ENCODE data around the gene RPH3AL. TPM values are rescaled to one million over a fixed set of nuclear protein-coding genes. Genes with fewer than 3 reads are reported as not detected.

Gene RPH3AL
- total RNA-seq, 1 donor, result 2.9 TPM

- H3K4me2 ChIP-seq (ENCODE audit: insufficient read depth, low read length), result no peak overlapping the region
- DNase-seq (ENCODE audit: insufficient read length, low spot score, missing footprints), result peak; percentile 58
- TF ChIP-seq, protein P1, sequence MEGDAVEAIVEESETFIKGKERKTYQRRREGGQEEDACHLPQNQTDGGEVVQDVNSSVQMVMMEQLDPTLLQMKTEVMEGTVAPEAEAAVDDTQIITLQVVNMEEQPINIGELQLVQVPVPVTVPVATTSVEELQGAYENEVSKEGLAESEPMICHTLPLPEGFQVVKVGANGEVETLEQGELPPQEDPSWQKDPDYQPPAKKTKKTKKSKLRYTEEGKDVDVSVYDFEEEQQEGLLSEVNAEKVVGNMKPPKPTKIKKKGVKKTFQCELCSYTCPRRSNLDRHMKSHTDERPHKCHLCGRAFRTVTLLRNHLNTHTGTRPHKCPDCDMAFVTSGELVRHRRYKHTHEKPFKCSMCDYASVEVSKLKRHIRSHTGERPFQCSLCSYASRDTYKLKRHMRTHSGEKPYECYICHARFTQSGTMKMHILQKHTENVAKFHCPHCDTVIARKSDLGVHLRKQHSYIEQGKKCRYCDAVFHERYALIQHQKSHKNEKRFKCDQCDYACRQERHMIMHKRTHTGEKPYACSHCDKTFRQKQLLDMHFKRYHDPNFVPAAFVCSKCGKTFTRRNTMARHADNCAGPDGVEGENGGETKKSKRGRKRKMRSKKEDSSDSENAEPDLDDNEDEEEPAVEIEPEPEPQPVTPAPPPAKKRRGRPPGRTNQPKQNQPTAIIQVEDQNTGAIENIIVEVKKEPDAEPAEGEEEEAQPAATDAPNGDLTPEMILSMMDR (IDR thresholded peaks at IDR 0.05; ENCODE audit: extremely low read depth, low read depth, low read length), result no peak
Observed at GRCh38 chr17:192666-193425, 159.8 kb downstream of the RPH3AL start.

DNA sequence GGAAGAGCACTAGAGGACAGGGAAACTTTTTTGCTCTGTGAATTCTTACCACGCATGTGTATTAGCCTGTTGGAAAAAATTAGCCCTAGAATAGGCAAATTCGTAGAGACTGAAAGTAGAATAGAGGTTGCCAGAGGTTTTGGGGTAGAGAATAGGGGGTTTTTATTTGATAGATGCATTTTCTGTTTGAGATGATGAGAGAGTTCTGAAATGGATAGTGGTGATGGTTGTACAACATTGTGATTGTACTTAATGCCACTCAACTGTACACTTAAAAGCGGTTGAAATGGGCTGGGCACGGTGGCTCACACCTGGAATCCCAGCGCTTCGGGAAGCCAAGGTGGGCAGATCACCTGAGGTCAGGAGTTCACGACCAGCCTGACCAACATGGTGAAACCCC lies 163.2 kb downstream of the RPH3AL start:
- Histone ChIP-seq H3K79me2 (ENCODE audit: insufficient read depth, low read length) (no peaks in the 10 kb centered on the region), H3K27ac (ENCODE audit: low read depth, low read length) (no peak overlapping the region), H3K36me3 (ENCODE audit: insufficient read depth, low read length) (no peaks in the 10 kb centered on the region), H2AFZ (ENCODE audit: low read length) (no peak overlapping the region), H3K4me3 (ENCODE audit: insufficient read depth, low read length) (no peak overlapping the region), H3K27me3 (ENCODE audit: insufficient read depth, low read length) (peaks cover 7% of the 10 kb centered on the region), H3K9me3 (ENCODE audit: low read depth, low read length) (no peaks in the 10 kb centered on the region), H3K4me1 (ENCODE audit: insufficient read depth, low read length) (no peaks in the 10 kb centered on the region), H3K4me2 (ENCODE audit: insufficient read depth, low read length) (no peak overlapping the region), H4K20me1 (ENCODE audit: insufficient read depth, low read length) (no peaks in the 10 kb centered on the region)
- TF ChIP-seq, protein P1 (IDR thresholded peaks at IDR 0.05; ENCODE audit: extremely low read depth, low read depth, low read length), result no peak
- peak; percentile 45 for DNase-seq (ENCODE audit: insufficient read length, low spot score, missing footprints)

More at GRCh38 chr17:192666-193425, 159.8 kb downstream of the RPH3AL start:
- Histone ChIP-seq H3K79me2 (ENCODE audit: insufficient read depth, low read length) (no peaks in the 10 kb centered on the region), H2AFZ (ENCODE audit: low read length) (no peak overlapping the region), H3K36me3 (ENCODE audit: insufficient read depth, low read length) (no peaks in the 10 kb centered on the region), H3K4me3 (ENCODE audit: insufficient read depth, low read length) (no peak overlapping the region), H3K27me3 (ENCODE audit: insufficient read depth, low read length) (peaks cover 8% of the 10 kb centered on the region), H4K20me1 (ENCODE audit: insufficient read depth, low read length) (no peaks in the 10 kb centered on the region), H3K9me3 (ENCODE audit: low read depth, low read length) (no peaks in the 10 kb centered on the region), H3K27ac (ENCODE audit: low read depth, low read length) (no peak overlapping the region), H3K4me1 (ENCODE audit: insufficient read depth, low read length) (no peaks in the 10 kb centered on the region)

DNA sequence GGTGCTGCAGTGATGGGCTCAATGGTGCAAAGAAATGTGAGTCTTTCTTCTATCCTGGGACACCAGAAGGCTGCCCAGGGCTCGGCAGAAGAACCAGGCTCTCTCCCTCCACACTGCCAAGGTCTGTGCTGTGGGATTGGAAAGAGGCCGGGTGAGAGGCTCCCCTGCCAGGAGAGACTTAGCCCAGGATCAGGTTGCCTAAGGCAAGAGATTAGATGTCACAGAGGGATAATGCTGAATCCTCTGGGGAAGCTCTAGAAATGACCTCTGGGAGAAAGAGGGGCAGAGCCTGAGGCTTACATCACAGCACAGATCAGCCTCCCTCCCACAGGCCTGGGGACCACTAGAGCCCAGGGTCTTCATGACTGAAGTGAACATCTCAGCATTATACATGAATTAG lies 165.5 kb downstream of the RPH3AL start:
- no peaks in the 10 kb centered on the region for H3K9me3 ChIP-seq (ENCODE audit: low read depth, low read length)
- no peak overlapping the region for H3K27ac ChIP-seq (ENCODE audit: low read depth, low read length)
- TF ChIP-seq, protein P1 (IDR thresholded peaks at IDR 0.05; ENCODE audit: extremely low read depth, low read depth, low read length), result no peak
- peaks cover 22% of the 10 kb centered on the region for H3K27me3 ChIP-seq (ENCODE audit: insufficient read depth, low read length)
- no peaks in the 10 kb centered on the region for H3K79me2 ChIP-seq (ENCODE audit: insufficient read depth, low read length)
- DNase-seq (ENCODE audit: insufficient read length, low spot score, missing footprints), result no peak
- H3K4me1 ChIP-seq (ENCODE audit: insufficient read depth, low read length), result no peaks in the 10 kb centered on the region
- H3K4me3 ChIP-seq (ENCODE audit: insufficient read depth, low read length), result no peak overlapping the region
- no peak overlapping the region for H2AFZ ChIP-seq (ENCODE audit: low read length)
- H4K20me1 ChIP-seq (ENCODE audit: insufficient read depth, low read length), result peaks cover 3% of the 10 kb centered on the region
- H3K4me2 ChIP-seq (ENCODE audit: insufficient read depth, low read length), result no peak overlapping the region
- no peaks in the 10 kb centered on the region for H3K36me3 ChIP-seq (ENCODE audit: insufficient read depth, low read length)

- H3K4me3 ChIP-seq (ENCODE audit: insufficient read depth, low read length), result no peak overlapping the region
- TF ChIP-seq, protein P1 (IDR thresholded peaks at IDR 0.05; ENCODE audit: extremely low read depth, low read depth, low read length), result no peak
Observed at GRCh38 chr17:185445-186138, 167.0 kb downstream of the RPH3AL start.

More at GRCh38 chr17:185445-186138, 167.0 kb downstream of the RPH3AL start:
- H3K9me3 ChIP-seq (ENCODE audit: low read depth, low read length), result no peaks in the 10 kb centered on the region
- no peak overlapping the region for H3K27ac ChIP-seq (ENCODE audit: low read depth, low read length)
- H3K36me3 ChIP-seq (ENCODE audit: insufficient read depth, low read length), result no peaks in the 10 kb centered on the region
- H3K27me3 ChIP-seq (ENCODE audit: insufficient read depth, low read length), result peaks cover 32% of the 10 kb centered on the region
- H2AFZ ChIP-seq (ENCODE audit: low read length), result no peak overlapping the region
- peaks cover 3% of the 10 kb centered on the region for H4K20me1 ChIP-seq (ENCODE audit: insufficient read depth, low read length)
- H3K4me1 ChIP-seq (ENCODE audit: insufficient read depth, low read length), result no peaks in the 10 kb centered on the region
- H3K4me2 ChIP-seq (ENCODE audit: insufficient read depth, low read length), result no peak overlapping the region
- H3K79me2 ChIP-seq (ENCODE audit: insufficient read depth, low read length), result no peaks in the 10 kb centered on the region
- DNase-seq (ENCODE audit: insufficient read length, low spot score, missing footprints), result no peak

Measured in osteoblast (primary cell).